ENCODE results near the gene PKIG.

DNA sequence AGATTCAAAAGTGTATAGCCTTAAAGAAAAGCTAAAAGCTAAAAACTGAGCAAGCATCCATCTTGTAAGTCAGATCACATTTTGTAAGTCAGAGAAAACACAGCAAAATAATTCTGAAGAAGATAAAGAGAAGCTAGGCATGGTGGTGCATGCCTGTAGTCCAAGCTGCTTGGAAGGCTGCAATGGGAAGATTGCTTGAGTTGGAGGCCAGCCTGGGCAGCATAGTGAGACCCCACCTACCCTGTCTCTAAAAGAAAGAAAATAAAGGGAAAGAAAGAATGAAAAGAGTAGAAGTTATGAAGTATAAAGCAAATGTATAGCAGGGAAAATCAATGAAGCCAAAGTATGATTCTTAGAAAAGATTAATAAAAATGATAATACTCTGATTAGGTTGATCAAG, 20.5 kb upstream of the PKIG start:
- TF ChIP-seq POLR2A (IDR thresholded peaks at IDR 0.05): no peak
- no peak for TF ChIP-seq CTCF (IDR thresholded peaks at IDR 0.05)
